HEK293 (cell line): ENCODE data around the gene ZNF674.
"Not testable (repeated sequence)": the region's sequence is repeated elsewhere in the genome, so short reads cannot be mapped to it uniquely, and the experiment has no call there.

Source experiments
- CTCF ChIA-PET: fragments of 350-600 bp; formaldehyde crosslinking; extraction: SDS; loops from one replicate; lab custom pipeline; 2021; ENCODE audit warnings: antibody characterized with exemption; lab: Yijun Ruan, JAX
- POLR2A ChIA-PET: fragments of 300-600 bp; formaldehyde crosslinking; extraction: SDS; loops from one replicate; lab custom pipeline; 2020; ENCODE audit warnings: antibody characterized with exemption, inconsistent platforms; lab: Yijun Ruan, JAX
- H3K27ac ChIP-seq: fragments of 200-500 bp; sonication (Bioruptor generic); 2 replicates; pipeline ENCODE4 v1.5.1; 2014; ENCODE audit warnings: low read depth, low read length, control low read depth, inconsistent platforms; ENCODE audit errors: extremely low read depth
- H3K36me3 ChIP-seq, 2 experiments: fragments of 200-500 bp in 1 of 2; sonication (Bioruptor generic) in 1 of 2; 1 replicate in 1 of 2; 2 replicates in 1 of 2; pipeline ENCODE4 v1.5.1; 2014 to 2017; ENCODE audit warnings: inconsistent platforms in 2 of 2, low read length in 2 of 2; ENCODE audit not compliant: control insufficient read depth in 2 of 2, insufficient read depth in 1 of 2
- H3K4me1 ChIP-seq: fragments of 200-500 bp; sonication (Bioruptor generic); 2 replicates; pipeline ENCODE4 v1.5.1; 2014; ENCODE audit warnings: mild to moderate bottlenecking, low read length, inconsistent platforms; ENCODE audit not compliant: control insufficient read depth, insufficient read depth
- H3K4me3 ChIP-seq: 2 replicates; pipeline ENCODE4 v1.5.1; 2011; ENCODE audit warnings: low read depth, mild to moderate bottlenecking, control low read depth, low read length, moderate library complexity
- H3K9me3 ChIP-seq: fragments of 200-500 bp; sonication (Bioruptor generic); 2 replicates; pipeline ENCODE4 v1.5.1; 2014; ENCODE audit warnings: low read depth, low read length, inconsistent platforms; ENCODE audit not compliant: control insufficient read depth, insufficient read depth
- GLI4 ChIP-seq: fragments of 450-650 bp; formaldehyde crosslinking; IDR thresholded peaks from 2 replicates; pipeline ENCODE4 v1.5.1; 2016; ENCODE audit warnings: missing biosample characterization, missing genetic modification characterization
- HOXA7 ChIP-seq: sonication (generic); formaldehyde crosslinking; IDR thresholded peaks from 2 replicates; pipeline ENCODE4 v1.8.1; 2022; ENCODE audit warnings: missing genetic modification reagents, borderline replicate concordance
- HOXC10 ChIP-seq: sonication (generic); formaldehyde crosslinking; IDR thresholded peaks from 2 replicates; pipeline ENCODE4 v1.8.1; 2023; ENCODE audit warnings: mild to moderate bottlenecking, missing genetic modification reagents
- RBAK ChIP-seq: fragments of 450-650 bp; formaldehyde crosslinking; IDR thresholded peaks from 2 replicates; pipeline ENCODE4 v1.5.1; 2016; ENCODE audit warnings: missing biosample characterization, missing genetic modification characterization
- SP2 ChIP-seq: fragments of 450-650 bp; formaldehyde crosslinking; IDR thresholded peaks from 2 replicates; pipeline ENCODE4 v1.5.1; 2016; ENCODE audit warnings: missing biosample characterization, missing genetic modification characterization
- ZBTB10 ChIP-seq: fragments of 450-650 bp; formaldehyde crosslinking; IDR thresholded peaks from 2 replicates; pipeline ENCODE4 v1.5.1; 2016; ENCODE audit warnings: missing biosample characterization, missing genetic modification characterization
- ZBTB48 ChIP-seq: fragments of 450-650 bp; formaldehyde crosslinking; IDR thresholded peaks from 2 replicates; pipeline ENCODE4 v1.5.1; 2016; ENCODE audit warnings: missing biosample characterization, missing genetic modification characterization
- ZBTB8A ChIP-seq: fragments of 450-650 bp; formaldehyde crosslinking; IDR thresholded peaks from 2 replicates; pipeline ENCODE4 v1.5.1; 2016; ENCODE audit warnings: missing biosample characterization, missing genetic modification characterization
- ZNF138 ChIP-seq: fragments of 450-650 bp; formaldehyde crosslinking; IDR thresholded peaks from 2 replicates; pipeline ENCODE4 v1.5.1; 2016; ENCODE audit warnings: missing biosample characterization, missing genetic modification characterization, borderline replicate concordance
- ZNF202 ChIP-seq: fragments of 450-650 bp; formaldehyde crosslinking; IDR thresholded peaks from 2 replicates; pipeline ENCODE4 v1.5.1; 2016; ENCODE audit warnings: missing biosample characterization, missing genetic modification characterization, borderline replicate concordance
- ZNF394 ChIP-seq: fragments of 450-650 bp; formaldehyde crosslinking; IDR thresholded peaks from 2 replicates; pipeline ENCODE4 v1.5.1; 2016; ENCODE audit warnings: missing biosample characterization, missing genetic modification characterization, mild to moderate bottlenecking, moderate library complexity, borderline replicate concordance
- ZNF548 ChIP-seq: fragments of 450-650 bp; formaldehyde crosslinking; IDR thresholded peaks from 2 replicates; pipeline ENCODE4 v1.5.1; 2016; ENCODE audit warnings: missing biosample characterization, missing genetic modification characterization
- ZNF658 ChIP-seq: fragments of 450-650 bp; formaldehyde crosslinking; IDR thresholded peaks from 2 replicates; pipeline ENCODE4; 2016; ENCODE audit warnings: missing biosample characterization, missing genetic modification characterization
- TF ChIP-seq, protein P1 (sequence below): fragments of 450-650 bp; formaldehyde crosslinking; IDR thresholded peaks from 2 replicates; pipeline ENCODE4 v1.5.1; 2016; ENCODE audit warnings: missing biosample characterization, missing genetic modification characterization, low read depth

ZNF674 gene

DNA sequence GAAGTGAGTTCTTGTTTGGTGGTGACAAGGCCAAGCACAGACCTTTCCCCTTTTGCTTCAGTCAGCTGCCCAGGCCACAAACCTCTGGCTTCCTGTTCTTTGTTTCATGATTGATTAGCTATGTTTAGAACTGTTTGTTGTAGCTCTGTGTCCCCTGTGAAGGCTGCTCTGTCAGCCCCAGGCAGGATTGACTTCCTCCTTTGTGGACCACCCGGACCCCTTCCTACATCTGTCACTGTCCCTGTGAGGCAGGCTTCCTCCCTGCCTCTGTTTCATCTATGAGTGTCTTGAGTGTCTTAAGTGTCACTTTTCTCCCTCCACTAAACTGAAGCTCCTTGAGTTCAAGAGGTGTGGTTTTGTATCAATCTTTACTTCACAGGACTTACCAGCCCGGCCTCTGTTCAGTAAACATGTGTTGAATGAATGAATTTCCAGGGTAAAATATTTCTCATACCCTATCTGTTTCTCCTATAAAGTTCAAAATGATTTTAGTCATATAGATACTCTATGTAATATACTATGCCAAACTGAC, 83.5 kb downstream of the ZNF674 start (continued):
- TF ChIP-seq, protein P1, sequence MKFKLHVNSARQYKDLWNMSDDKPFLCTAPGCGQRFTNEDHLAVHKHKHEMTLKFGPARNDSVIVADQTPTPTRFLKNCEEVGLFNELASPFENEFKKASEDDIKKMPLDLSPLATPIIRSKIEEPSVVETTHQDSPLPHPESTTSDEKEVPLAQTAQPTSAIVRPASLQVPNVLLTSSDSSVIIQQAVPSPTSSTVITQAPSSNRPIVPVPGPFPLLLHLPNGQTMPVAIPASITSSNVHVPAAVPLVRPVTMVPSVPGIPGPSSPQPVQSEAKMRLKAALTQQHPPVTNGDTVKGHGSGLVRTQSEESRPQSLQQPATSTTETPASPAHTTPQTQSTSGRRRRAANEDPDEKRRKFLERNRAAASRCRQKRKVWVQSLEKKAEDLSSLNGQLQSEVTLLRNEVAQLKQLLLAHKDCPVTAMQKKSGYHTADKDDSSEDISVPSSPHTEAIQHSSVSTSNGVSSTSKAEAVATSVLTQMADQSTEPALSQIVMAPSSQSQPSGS = no peak
- TF ChIP-seq RBAK (tag by site-specific recombination) (no peak), HOXC10 (CRISPR knock-in tag) (no peak), ZNF202 (no peak), ZNF658 (tag by site-specific recombination) (no peak), GLI4 (no peak), ZBTB8A (tag by site-specific recombination) (no peak)

DNA sequence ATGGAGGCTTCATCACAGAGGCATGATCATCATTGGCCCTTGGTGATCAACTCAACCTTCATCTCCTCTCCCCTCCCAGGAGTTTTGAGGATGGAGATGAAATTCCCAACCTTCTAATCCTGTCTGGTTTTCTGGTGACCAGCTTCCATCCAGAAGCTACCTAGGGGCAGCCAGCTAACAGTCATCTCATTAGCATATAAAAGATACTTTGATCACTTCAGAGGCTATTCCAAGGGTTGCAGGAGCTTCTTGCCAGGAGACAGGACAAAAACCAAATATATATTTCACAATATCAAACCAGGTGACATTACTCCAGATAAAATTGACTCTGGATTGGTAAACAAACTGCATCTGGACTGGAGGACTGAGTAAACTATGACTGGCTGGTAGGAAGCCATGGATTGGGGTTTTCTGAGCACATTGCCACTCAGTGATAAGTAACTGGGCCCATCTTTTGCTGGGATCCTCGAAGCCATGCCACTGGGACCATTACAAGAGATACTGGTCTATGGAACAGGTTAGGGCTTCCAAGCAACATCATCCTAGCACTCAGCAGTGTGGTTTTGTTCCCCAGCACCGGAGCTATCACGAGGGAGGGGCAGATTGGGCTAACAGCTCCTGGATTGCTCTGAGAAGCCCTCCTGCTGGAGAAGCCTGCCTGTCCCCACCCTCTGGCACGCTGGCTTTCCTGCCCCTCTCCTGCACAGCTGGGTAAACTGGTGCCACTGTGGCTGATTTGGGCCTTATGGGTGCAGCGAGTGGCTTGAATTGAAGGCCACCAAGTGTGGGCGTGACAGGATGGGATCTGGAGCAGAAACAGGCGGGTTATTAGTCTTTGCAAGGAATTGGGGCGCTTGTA, 84.2 kb downstream of the ZNF674 start:
- H3K27ac ChIP-seq, H3K4me3 ChIP-seq, CTCF ChIA-PET, H3K4me1 ChIP-seq, H3K9me3 ChIP-seq, POLR2A ChIA-PET: not testable (repeated sequence)
- peaks cover under 1 to 47% of the 10 kb centered on the region in 2 experiments; a peak in 1 of 3 replicates for H3K36me3 ChIP-seq

DNA sequence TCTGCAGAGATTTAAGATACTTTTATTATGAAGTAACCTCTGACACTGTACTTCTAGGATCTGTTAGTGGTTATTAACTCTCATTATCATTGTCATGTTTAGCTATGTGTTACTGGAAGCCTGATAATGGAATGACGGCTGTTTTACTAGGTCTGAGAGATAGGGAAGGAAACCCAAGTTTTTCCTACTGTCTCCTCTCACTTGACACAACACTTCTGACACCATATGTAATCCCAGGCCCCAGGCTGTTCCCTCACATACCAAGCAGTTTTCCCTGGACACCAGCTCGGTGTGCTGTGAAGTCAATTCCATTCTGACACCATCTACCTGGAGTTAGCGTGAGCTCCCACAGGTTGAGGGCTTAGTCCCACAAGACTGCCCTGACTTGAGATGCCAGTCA, 85.6 kb downstream of the ZNF674 start:
- CTCF ChIA-PET = no interaction called here
- no peaks in the 10 kb centered on the region for H3K4me1 ChIP-seq
- TF ChIP-seq ZNF394 (tag by site-specific recombination) = no peak
- TF ChIP-seq ZNF138 (tag by site-specific recombination) = no peak
- POLR2A ChIA-PET = no interaction called here
- H3K4me3 ChIP-seq = no peak overlapping the region
- H3K27ac ChIP-seq = no peak overlapping the region
- H3K9me3 ChIP-seq = no peaks in the 10 kb centered on the region
- peaks cover 0 to 44% of the 10 kb centered on the region in 2 experiments; a peak in 1 of 3 replicates for H3K36me3 ChIP-seq

DNA sequence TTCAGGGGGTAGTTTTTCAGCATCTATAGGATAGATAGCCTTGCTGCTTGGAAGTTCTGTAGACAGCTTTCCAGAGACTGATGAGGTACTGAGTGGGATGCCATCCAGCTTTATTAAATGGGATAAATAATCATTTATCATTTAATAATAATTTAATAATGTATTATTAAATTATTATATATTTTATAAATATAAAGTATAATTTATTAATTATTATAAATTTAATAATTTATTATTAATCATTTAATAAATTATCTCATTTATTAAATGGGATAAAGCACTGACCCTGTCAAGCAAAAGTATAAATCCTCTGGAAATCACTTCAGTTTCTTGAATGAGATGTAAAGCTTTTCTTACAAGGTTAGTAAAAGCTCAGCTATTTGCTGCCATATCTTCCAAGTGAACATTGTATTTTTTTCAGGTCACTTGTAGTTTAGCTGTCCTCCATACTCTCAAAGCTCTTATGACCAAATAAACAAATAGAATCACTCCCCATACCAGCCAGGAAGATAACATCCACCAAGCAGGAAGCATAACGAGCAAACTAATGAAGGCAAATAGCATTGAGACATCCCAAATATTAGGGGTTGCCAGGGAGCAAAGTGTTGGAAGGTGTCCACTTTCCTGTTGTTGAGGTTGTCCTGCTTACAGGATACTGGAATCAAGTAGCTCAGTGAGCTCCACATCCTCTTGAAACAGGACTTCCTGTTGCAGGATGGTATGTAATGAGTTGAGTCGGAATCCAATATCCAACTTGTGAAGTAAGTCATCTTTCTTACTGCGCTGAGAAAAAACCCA, 88.9 kb downstream of the ZNF674 start:
- TF ChIP-seq ZNF548 (tag by site-specific recombination) (no peak), HOXA7 (no peak), SP2 (tag by site-specific recombination) (no peak), ZBTB48 (tag by site-specific recombination) (no peak), ZNF138 (tag by site-specific recombination) (no peak), ZBTB10 (tag by site-specific recombination) (no peak)
- POLR2A ChIA-PET = no interaction called here
- Histone ChIP-seq H3K4me3 (no peak overlapping the region), H3K27ac (no peak overlapping the region), H3K9me3 (no peaks in the 10 kb centered on the region), H3K4me1 (no peaks in the 10 kb centered on the region), H3K36me3 (peaks cover 9 to 38% of the 10 kb centered on the region in 2 experiments)
- CTCF ChIA-PET = no interaction called here
